ENCODE results near the gene ZNF554. TPM values are rescaled to one million over a fixed set of nuclear protein-coding genes. Genes with fewer than 3 reads are reported as not detected.

The ZNF554 gene
- total RNA-seq = 5.8 and 6.1 TPM in 2 replicates

DNA sequence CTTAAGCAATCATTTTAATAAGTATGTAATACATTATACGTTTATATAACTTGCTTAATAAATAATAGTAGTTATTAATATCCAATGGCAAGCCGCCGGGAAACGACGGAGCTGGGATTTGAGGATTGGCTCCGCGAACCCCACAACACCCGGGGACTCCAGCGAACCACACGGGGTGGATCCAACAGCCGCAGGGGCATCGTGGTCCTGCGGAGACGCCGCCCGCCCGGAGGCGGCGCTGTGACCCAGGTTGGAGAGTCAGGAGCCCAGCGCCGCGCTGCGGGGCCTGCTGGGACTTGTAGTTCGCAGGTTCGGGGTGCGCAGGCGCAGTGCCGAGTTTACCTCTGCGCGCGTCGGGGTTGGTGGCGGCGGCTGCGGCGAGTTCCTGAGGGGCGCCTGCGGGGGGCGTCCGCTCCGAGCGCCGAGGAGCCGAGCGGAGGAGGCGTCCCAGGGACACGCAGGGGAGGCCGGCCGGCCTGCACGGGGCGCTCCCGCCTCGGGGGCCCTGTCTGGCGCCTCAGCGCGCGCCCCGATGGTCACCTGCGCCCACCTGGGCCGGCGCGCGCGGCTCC lies at the start of gene ZNF554:
Gene ZNF554 (plus strand): TSS at position 329 of the 572 bp plus-strand sequence. CDS start 204 bp downstream, at position 533.

DNA sequence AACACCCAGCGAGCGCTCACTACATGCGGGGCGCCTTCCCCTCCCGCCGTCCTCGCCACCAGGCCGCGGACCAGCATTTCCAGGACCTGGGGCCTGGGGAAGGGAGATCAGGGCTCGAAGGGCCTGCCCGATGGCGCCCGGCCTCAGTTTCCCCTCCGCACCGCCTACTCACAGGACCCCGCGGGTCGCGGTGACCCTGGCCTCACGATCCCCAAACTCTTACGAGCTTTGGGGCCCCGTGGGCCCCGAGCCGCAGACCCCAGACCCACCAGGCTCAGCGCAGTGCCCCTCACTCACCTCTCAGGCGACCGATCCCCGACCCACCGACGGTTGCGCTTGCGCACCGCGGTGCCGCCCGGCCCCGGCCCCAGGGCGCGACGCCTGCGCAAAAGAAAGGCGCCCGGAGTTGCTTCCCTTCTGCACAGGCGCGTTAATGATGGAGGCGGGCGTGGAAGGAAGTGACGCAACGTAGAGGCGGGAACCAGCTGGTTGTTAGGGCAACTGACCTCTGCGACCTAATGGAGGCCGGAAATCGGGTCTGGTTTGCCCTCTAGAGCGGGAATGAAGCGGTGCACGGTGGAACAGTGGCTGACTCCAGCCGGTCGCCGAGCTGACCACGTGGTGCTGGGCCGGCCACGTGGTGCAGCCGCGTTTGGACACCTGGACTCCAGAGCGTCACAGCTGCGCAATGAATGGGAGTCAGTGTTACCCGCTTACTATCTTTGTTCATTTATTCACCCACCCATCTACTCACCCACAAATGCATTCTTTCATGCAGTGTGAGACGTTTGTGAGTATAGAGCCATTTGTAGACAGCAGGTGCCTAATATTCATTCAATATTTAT lies 36.5 kb upstream of the ZNF554 start, which contains the start of gene SGTA:
Gene SGTA (minus strand): TSS at position 338 of the 845 bp plus-strand sequence. CDS start 14,205 bp downstream, outside the sequence.

DNA sequence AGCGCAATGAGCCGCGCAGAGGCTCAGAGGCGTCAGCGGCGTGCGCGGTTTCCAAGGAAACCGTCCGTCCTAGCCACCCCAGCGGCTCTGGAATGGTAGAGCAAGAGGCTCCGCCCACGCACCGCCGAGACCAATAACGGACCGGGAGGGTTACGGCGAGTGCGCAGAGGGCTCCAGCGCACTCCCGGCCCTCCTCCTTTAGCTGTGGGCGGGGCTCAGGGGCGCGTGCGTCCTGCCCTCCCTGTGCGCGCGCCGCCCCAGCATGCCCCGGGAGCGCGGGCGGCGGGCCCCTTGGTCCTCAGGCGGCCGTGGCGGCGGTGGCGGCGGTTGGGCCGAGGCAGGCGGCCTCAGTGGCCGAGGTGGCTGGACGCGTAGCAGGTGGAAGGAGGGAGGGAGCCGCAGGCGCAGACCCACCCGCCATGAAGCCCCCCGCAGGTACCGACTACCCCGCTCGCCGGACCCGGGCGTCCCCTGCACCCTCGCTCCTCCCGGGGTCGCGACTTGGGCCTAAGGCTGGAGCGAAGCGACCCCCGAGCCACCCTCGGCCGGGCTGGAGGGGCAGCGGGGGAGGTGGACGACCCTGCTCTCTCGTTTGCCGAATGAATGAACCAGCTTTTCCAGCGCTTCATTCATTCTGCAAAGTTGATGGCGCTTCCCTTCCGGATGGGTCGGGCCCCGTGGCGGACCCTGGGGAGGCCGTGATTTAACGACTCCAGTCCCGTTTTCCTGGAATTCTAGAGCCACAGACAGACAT lies 34.2 kb upstream of the ZNF554 start, which contains the start of gene THOP1:
Gene THOP1 (plus strand): TSS at position 260 of the 754 bp plus-strand sequence. CDS start 160 bp downstream, at position 420.

DNA sequence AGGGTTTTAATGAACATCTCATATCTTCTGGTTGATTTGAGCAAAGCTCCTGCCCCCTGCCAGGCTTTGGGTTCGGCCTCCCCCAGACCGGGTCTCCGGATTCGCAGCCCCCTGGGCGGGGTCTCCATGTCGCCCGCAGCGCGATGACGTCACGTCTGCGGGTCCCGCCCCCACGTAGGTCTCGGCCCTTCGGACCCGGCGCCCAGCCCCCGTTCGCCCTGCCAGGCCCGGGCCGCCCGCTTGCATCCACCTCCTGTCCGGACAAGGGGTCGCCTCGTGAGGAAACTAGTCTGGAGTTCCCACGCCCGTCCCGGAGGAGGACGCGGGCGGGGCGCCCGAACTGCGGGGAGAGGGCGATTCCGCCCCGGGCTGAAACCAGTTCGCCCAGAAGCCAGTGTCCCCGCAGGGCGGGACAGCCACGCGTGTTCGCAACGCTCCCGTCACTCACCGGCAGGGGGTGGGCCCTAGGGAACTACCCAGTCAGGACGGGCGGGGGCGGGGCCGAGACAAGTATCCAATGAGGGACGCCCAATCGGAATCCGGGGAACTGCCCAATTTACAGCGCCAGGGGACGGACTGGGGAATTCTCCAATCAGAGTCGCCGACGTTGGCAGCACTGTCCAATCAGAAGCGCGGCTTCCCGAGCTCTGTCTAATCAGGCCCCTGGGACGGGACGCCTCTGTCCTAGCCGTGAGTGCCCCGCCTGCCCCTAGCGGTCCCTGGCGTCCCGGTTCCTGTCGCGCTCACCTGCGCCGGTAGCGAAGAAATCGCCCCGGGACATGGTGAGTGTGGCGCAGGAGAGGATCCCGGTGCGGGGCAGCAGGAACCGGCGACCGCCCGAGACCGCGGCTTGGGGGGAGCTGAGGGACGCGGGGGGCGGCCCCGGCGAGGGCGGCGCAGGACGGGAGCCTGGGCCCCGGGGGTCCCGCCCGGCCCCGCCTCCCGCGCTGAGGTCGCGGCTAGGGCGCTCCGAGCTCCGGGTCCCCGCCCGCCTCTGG lies 21.4 kb downstream of the ZNF554 start, which contains the start of gene ZNF555:
Gene ZNF555 (plus strand): TSS at position 682 of the 998 bp plus-strand sequence. CDS start 98 bp downstream, at position 780.

DNA sequence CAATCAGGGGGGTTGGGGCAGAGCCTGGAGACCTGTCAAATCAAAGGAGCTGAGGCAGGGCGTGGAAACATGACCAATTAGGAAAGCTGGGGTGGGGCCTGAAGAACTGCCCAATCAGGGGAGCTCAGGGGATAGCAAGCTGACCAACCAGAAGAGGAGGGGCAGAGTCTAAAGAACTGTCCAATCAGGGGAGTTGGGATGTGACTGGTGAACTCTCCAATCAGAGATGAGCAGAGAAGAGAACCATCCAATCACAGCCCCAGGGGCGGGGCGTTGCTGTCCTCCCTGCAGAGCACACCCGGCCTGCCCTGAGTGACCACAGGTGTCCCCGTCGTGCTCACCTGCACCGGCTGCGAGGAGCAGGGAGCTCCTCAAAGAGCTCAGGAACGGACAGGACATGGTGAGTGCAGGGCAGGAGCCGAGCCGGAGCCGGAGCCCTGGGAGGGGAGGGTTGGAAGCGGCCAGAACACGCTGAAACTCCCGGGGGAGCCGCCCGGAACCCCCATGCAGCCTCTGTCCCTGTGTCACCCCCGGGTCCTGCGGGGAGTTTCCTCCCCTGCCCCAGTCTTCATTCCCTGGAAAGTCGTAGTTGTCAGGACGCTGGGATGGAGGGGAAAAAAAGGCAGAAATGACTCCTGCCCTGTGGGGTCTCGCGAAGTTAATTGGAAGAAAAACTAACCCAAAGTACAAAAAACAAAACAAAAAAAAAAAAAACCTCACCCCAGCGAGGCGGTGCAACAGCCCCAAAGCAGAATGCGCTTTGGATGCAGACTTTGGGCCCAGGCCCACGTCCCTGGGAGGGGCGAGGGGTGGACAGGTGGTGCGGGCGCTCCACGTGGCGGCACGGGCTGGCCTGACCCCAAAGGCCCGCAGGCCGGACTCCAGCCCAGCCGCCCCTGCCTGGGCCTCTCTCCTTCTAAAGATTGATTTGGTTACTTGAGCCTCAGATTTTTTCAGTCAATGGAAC lies 47.6 kb downstream of the ZNF554 start, which contains the start of gene ZNF556:
Gene ZNF556 (plus strand): TSS at position 311 of the 967 bp plus-strand sequence. CDS start 87 bp downstream, at position 398.

Other genes starting within 250 kb of the ZNF554 start
- 0.15 and 0.99 TPM in 2 replicates for gene GNG7, start 117.2 kb upstream of the ZNF554 start, total RNA-seq
- gene DIRAS1, start 98.5 kb upstream of the ZNF554 start, total RNA-seq = 6.4 and 12.4 TPM in 2 replicates
- gene SLC39A3, start 79.9 kb upstream of the ZNF554 start, total RNA-seq = 30.7 and 37.5 TPM in 2 replicates
- gene SGTA, start 36.6 kb upstream of the ZNF554 start, total RNA-seq = 37.7 and 52.3 TPM in 2 replicates
- 63.5 and 99.0 TPM in 2 replicates for gene THOP1, start 34.4 kb upstream of the ZNF554 start, total RNA-seq
- gene ZNF555, start 21.6 kb downstream of the ZNF554 start, total RNA-seq = 6.0 and 8.7 TPM in 2 replicates
- not detected in 2 replicates for gene ZNF556, start 47.5 kb downstream of the ZNF554 start, total RNA-seq
- 4.1 and 4.4 TPM in 2 replicates for gene ZNF57, start 81.1 kb downstream of the ZNF554 start, total RNA-seq
- 4.0 and 6.5 TPM in 2 replicates for gene ZNF77, start 125.1 kb downstream of the ZNF554 start, total RNA-seq
- gene TLE6, start 157.7 kb downstream of the ZNF554 start, total RNA-seq = 0.87 and 1.5 TPM in 2 replicates
- 1.2 and 3.6 TPM in 2 replicates for gene TLE2, start 209.4 kb downstream of the ZNF554 start, total RNA-seq
- gene TLE5, start 242.6 kb downstream of the ZNF554 start, total RNA-seq = 105 and 180 TPM in 2 replicates